GM18909 (cell line): Measurements from ENCODE around the gene SEPHS1.
"Not testable (repeated sequence)": the region's sequence is repeated elsewhere in the genome, so short reads cannot be mapped to it uniquely, and the experiment has no call there.

Source experiments
- ATAC-seq: cut with Tn5 transposase; IDR thresholded peaks from one replicate; pipeline ENCODE4 v1.9.1; 2021; ENCODE audit warnings: mild to moderate bottlenecking; ENCODE audit not compliant: unreplicated experiment, poor library complexity

The SEPHS1 gene

GRCh38 chr10:13294784-13295183 lies 53.3 kb downstream of the SEPHS1 start:
- no peak for ATAC-seq

- ATAC-seq = no peak
Observed at GRCh38 chr10:13291821-13292773, 56.0 kb downstream of the SEPHS1 start.

GRCh38 chr10:13291061-13291460 lies 57.0 kb downstream of the SEPHS1 start:
- no peak for ATAC-seq

- no peak for ATAC-seq
Observed at GRCh38 chr10:13284050-13284449, 64.0 kb downstream of the SEPHS1 start.

- not testable (repeated sequence) for ATAC-seq
Observed at GRCh38 chr10:13282348-13282747, 65.7 kb downstream of the SEPHS1 start.

GRCh38 chr10:13276749-13277365 lies 71.2 kb downstream of the SEPHS1 start:
- no peak for ATAC-seq

GRCh38 chr10:13276146-13276545 lies 71.9 kb downstream of the SEPHS1 start:
- not testable (repeated sequence) for ATAC-seq

- ATAC-seq = peak; percentile 20
Observed at GRCh38 chr10:13272164-13272571, 75.9 kb downstream of the SEPHS1 start.

GRCh38 chr10:13271552-13272163 lies 76.4 kb downstream of the SEPHS1 start:
- ATAC-seq = peak; percentile 85

GRCh38 chr10:13270877-13271551 lies 77.1 kb downstream of the SEPHS1 start:
- peak; percentile 23 for ATAC-seq

- no peak for ATAC-seq
Observed at GRCh38 chr10:13268841-13269240, 79.3 kb downstream of the SEPHS1 start.

- ATAC-seq = no peak
Observed at GRCh38 chr10:13268310-13268709, 79.8 kb downstream of the SEPHS1 start.
